Measurements from ENCODE around the gene CYS1.

Gene CYS1

GRCh38 chr2:10071595-10071994, 8.6 kb downstream of the CYS1 start:
- no peak for DNase-seq (ENCODE audit: low spot score)

GRCh38 chr2:10071176-10071575, 9.0 kb downstream of the CYS1 start:
- no peak for DNase-seq (ENCODE audit: low spot score)

DNA sequence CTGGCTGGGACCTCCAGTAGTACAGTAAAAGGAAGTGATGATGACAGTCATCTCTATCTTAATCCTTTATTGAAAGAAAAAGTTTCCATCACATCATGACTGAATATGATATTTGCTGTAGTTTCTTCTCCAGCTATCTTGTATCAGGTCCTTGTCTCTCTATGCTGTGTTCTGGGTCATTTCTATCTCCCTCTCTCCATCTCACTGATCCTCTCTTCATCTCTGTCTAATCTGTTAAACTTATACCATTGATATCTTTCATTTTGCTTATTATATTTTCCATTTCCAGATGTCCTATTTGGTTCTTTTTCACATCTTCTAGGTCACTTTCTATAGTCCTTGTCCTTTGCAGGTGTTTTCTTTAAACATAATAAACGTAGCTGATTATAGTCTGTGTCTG, 12.3 kb downstream of the CYS1 start:
- no peak for DNase-seq (ENCODE audit: low spot score)

- DNase-seq (ENCODE audit: low spot score): no peak
These were observed 12.9 kb downstream of the CYS1 start for GRCh38 chr2:10067330-10067729.

DNA sequence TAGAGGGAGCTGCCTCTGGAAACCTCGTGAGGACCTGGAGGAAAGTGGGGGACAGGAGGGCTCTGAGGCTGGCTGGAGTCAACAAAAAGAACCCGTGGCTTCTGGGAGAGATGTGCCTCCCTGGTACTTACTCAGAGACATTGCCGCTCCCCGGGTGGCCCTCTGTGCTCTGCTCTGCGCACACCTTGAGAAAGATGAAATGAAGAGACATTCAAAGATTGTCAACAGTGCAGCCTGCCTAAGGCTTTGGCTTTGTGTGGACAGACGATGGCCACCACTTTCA, 14.5 kb downstream of the CYS1 start:
- DNase-seq (ENCODE audit: low spot score): no peak

- DNase-seq (ENCODE audit: low spot score): no peak
These were observed 15.1 kb downstream of the CYS1 start for GRCh38 chr2:10064932-10065772.

GRCh38 chr2:10063566-10063965, 16.6 kb downstream of the CYS1 start:
- no peak for DNase-seq (ENCODE audit: low spot score)

- no peak for DNase-seq (ENCODE audit: low spot score)
These were observed 17.3 kb downstream of the CYS1 start for GRCh38 chr2:10062931-10063365.

DNA sequence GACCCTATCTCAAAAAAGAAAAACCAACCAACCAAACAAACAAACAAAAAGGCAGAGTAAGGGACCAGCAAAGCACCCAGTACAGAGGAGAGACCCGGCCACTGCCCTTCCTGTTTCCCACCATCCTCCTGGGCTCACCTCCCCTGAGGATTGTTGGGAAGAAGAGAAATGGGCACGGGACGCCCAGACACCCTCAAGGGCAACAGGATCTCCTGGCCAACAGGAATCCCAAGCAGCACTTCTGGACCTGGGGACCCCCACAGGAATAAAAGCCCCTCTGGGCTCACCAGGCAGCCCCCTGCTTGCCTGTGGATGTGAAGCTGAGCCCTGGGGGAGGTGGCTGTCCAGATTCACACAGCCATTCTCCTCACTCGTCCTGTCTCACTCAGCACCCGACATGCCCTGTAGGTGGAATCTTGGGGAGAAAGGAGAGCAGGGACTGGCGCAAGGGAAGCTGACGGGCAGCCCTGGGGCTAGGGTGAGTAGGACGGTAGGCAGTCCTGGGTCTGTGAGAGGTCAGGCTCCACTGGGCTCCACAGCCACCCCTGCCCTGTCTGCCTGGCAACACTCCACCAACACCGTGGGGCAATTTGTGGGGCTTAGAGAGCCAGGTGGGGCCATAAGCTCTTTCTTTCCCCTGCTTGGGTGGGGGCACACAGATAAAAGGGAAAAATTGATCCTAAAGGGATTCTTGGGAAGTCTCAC, 18.8 kb downstream of the CYS1 start:
- no peak for DNase-seq (ENCODE audit: low spot score)

DNA sequence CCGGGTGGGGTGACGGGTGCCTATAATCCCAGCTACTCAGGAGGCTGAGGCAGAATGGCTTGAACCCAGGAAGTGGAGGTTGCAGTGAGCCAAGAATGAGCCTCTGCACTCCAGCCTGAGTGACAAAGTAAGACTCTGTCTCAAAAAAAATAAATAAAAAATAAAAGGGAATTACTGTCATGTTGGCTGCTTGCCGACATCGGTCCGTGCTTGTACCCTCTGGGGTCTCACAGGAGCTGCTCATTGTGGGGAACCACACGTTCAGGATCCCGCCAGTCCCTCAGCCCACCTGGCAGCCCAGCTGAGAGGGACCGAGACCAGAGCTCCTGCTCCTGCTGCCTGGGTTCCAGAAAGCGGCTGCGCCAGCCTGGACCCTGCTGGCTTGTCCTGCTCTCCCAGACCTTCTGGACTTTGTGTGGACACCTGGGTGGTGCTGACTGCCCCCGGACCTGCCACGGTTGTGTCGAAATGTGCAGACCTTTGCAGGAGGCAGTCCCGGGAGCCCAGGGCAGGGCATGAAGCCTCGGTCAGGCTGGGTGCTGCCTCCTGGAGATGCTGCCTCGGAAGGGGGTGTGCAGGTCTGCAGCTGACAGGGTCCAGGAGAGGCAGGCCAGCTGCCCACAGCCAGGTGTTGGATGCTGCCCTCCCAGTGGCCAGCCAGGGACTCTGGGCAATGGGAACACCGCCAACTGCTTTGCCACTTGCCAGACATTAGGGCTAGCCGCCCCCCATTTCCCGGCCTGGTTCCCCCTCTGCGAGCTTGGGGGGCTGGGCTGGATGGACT, 20.5 kb downstream of the CYS1 start:
- no peak for DNase-seq (ENCODE audit: low spot score)

DNA sequence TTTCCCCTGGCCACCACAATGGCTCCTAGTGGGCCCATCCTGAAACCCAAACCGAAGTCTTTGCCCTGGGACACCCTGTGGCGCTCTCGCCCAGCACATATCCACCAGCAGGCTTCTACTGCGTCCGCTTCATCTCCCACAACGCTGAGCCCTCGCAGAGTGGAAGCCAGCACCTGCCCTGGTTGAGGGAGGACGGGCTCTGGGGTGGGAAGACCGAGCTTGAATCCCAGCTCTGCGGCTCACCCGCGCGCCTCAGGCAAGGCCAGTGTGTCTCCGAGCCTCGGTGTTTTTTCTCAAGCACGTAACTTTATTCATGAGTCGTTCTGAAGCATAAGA, 21.2 kb downstream of the CYS1 start:
- no peak for DNase-seq (ENCODE audit: low spot score)

GRCh38 chr2:10058251-10059015, 21.8 kb downstream of the CYS1 start:
- no peak for DNase-seq (ENCODE audit: low spot score)

- no peak for DNase-seq (ENCODE audit: low spot score)
These were observed 22.7 kb downstream of the CYS1 start for GRCh38 chr2:10057231-10058107.

DNA sequence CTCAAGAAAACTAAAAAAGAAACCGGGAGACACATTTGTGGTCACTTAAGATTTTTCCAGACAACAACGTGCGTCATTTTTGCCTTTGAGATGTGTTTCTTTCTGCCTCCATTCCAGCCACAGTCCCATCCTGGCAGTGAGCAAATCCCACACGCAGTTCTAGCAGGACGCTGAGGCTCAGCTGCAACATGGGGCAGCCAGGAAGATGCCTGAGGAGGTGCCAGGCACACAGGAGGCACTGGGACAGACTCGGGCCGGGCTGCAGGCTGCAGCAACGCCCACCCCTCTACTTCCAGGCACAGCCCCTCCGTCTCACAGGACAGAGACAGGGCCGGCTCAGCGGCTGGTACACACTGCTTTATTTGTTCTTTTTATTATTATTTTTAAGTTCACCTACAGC, 23.8 kb downstream of the CYS1 start:
- no peak for DNase-seq (ENCODE audit: low spot score)

DNA sequence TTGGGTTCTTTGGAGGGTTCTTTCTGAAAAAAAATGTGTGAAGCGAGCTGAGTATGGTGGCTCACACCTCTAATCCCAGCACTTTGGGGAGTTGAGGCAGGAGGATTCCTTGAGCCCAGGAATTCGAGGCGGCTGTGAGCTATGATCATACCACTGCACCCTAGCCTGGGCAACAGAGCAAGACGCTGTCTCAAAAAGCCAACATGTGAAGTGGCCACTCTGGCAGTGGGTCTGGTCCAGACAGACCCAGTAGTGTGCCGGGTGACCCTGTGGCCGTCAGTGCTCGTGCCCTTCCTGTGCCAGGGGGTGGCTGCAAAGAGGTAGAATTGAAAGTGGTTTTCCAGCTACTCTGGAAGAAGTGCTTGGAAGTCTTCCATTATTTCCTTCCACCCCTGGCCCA, 25.2 kb downstream of the CYS1 start:
- no peak for DNase-seq (ENCODE audit: low spot score)

DNA sequence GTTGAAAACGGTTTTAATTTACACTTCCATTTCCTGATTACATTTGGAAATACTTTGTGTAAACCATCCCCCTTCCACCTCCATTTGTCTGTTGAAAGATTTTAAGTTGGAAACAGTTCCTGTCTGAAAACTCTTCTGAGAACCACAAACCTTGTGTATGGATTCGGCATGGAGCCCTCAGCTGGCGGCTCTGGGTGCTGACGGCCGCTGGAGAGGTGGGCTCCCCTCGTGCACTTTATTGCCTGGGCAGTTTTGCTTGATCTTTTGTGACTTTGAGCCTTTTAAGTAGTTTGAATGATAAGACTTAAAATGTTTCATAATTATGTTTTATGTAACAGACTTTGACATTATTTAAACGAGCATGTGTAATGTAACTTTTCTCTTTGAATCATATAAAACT, 25.8 kb downstream of the CYS1 start:
- DNase-seq (ENCODE audit: low spot score): no peak

DNA sequence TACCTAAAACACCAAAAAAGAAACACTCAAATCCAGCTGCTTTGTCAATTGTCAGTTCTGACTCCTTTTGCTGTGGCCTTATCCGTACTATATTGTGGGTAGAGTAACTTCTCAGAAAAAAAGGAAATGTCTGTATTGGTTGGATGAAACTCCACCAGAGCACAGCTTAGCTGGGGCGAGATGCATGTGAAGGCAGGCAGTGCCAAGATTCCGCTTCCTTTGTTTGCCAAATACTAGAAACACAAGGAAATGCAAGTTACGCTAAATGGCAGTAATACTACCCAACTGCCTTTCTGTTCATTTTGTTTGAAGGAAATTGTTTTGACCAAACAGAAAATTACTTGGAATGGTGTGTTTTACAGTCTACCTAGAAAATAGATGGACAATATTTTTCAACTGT, 26.9 kb downstream of the CYS1 start:
- no peak for DNase-seq (ENCODE audit: low spot score)

- DNase-seq (ENCODE audit: low spot score): no peak
These were observed 28.0 kb downstream of the CYS1 start for GRCh38 chr2:10052216-10052615.

DNA sequence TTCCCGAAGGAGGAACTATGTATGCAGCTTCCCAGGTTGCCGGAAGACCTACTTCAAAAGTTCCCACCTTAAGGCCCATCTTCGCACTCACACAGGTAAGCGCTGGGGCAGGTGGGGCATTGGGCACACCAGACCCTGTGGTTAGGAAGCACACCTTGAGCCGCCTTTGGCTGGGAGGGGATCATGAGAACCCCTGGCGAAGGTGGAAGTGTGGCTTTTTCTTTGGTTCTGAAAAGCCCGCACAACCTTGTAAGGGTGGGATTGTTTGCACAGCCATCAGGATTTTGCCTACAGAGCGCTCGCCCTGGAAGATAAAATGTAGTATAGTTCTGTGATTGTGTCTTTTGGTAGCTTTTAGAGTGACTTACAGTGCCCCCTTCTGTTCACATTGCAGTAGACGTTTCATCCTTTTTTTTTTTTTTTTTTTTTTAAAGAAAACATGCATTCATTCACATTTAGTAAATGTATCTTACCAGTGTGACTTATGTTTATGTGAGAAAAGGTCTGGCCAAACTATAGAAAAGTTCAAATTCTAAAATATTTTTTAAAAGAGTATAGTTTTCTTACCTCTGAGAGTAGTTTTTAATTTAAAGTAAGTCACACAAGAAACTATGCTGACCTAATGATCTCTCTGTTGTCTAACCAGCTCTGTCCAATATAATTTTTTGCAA, 31.6 kb downstream of the CYS1 start:
- DNase-seq (ENCODE audit: low spot score): peak; percentile 49

DNA sequence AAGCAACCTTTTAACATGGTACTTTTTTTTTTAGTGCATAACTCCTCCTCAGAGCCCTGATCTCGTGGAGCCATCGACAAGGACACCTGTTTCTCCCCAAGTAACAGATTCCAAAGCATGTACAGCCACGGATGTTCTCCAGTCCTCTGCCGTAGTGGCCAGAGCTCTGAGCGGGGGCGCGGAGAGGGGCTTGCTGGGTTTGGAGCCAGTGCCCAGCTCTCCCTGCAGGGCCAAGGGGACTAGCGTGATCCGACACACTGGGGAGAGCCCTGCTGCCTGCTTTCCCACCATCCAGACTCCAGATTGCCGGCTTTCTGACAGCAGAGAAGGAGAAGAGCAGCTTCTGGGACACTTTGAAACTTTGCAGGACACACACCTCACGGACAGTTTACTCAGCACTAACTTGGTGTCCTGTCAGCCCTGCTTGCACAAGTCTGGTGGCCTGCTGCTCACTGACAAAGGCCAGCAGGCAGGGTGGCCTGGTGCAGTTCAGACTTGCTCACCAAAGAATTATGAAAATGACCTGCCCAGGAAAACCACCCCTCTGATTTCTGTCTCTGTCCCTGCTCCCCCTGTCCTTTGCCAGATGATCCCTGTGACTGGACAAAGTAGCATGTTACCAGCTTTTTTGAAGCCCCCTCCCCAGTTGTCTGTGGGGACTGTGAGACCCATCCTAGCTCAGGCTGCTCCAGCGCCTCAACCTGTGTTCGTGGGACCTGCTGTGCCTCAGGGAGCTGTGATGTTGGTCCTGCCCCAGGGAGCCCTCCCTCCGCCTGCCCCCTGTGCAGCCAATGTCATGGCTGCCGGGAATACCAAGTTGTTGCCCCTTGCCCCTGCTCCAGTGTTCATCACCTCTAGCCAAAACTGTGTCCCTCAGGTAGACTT, 32.4 kb downstream of the CYS1 start:
- no peak for DNase-seq (ENCODE audit: low spot score)
